GM19035 (cell line): ENCODE measurements around the gene ATP2B2.

ENCODE experiments used
- ATAC-seq: cut with Tn5 transposase; IDR thresholded peaks from one replicate; pipeline ENCODE4 v1.9.1; 2021; ENCODE audit not compliant: unreplicated experiment

Gene ATP2B2

GRCh38 chr3:10511809-10512494 is 6.6 kb upstream of the ATP2B2 start:
- no peak for ATAC-seq

DNA sequence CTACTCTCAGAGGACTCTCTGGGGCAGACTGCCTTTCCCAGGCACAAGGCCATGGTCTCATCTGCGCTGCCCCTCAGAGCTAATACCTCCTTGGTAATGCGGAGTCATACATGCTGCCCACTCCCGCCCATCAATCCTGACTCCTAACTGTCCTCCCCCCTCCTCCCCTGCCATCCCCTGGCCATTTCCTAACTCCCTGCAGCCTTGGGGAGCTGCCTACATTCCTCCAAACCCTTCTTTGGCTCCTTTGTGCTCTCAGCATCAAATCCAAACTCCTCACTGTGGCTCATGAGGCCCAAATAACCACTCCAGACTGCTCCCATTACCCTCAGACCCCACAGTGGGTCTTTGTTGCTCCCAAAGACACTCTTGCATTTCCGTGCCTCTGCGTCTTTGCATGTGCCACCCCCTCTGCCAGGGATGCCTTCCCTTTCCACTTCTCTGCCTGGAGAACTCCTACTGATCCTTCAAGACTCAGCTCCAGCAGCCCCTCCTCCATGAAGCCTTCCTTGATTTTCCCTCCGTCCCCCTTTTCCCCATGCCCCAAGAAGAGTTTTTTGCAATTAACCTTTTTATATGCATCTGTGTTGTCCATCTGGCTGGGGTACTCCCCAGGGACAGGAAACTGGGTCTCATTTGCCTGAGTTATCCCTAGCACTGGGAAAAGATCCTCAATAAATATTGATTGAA is 5.5 kb upstream of the ATP2B2 start:
- no peak for ATAC-seq

DNA sequence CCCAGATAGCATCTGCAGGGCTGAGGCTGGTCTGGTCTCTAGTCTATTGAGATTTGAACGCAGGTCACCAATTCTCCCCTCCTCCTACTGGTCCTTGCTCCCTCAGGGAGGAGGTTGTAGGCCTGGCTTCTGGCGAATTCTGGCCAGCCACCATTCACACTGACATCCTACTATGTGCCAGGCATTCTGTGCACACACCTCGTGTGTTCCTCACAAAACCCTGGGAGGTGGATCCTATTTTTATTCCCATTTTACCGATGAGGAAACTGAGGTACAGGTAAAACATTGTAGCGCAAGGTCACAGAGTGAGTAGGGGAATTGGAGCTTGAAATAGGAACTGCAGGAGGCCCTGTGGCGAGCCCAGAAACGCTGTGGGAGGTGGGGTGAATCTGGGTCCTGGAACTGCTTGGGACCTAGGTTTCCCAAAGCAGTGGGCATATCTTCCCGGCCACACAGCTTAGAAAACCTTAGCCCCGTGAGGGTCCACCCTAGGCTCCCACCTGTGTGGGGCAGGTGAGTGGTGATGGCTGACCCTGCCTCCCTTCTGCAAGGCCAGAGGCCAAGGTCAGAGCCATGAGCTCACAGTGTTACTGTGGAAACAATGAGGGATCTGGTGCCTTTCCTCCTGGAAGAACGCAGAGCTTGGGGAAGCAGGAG is 4.8 kb upstream of the ATP2B2 start:
- ATAC-seq = no peak

- ATAC-seq = no peak
These were observed 3.9 kb upstream of the ATP2B2 start for GRCh38 chr3:10509325-10509724.

DNA sequence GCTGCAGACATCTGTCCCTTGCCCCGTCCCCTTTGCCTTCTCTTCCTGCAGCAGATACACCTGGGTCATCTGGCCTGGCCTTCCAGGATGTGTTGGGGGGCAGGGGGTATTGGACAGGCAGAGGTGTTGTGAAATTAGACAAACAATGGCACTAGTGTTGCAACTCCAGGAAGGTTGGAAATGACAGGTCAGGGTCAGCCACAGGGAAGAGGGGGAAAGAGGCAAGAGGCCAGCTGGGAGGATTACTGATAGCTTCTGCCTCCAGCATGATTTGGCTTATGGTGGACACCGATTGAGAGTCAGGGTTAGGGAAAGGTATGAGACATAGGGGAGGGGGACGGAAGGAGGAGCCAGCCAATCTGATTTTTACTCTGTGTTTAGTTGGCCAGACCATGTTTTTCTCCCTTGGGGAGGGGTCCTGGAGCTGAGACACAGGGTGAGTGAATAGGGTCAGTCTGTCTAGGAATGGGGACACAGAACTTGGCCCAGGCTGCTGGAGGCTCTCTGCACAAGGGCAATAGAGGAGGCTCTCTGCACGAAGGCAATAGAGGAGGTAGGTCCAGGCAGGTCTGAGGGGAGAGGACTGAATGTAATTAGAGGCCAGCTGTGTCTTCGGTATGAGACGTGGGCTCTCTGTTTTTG is 3.4 kb upstream of the ATP2B2 start:
- no peak for ATAC-seq

- no peak for ATAC-seq
These were observed 2.8 kb upstream of the ATP2B2 start for GRCh38 chr3:10508235-10508618.

DNA sequence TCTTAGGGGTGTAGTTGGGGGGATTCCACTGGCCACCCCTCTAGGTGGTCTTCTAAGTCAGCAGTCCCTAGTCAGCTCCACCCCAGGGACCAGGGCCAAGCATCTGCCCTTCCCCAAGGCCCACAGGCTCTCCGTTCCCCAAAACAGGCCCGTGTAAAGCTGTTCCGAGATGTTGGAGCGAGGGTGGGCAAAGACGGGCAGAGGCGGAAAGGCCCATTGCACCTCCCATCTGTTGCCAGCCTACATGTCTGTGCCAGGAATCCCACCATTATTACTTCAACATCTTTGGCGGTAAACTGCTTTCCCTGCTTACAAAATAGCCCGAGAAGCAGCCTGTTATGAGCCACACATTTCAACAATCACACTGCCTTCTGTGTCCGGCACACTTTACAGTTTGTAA is 1.9 kb upstream of the ATP2B2 start:
- ATAC-seq = no peak

GRCh38 chr3:10506696-10507095 is 1.3 kb upstream of the ATP2B2 start:
- ATAC-seq = no peak

- ATAC-seq = no peak
These were observed 602 bp upstream of the ATP2B2 start for GRCh38 chr3:10505791-10506585.

GRCh38 chr3:10504171-10505049 is 976 bp downstream of the ATP2B2 start:
- no peak for ATAC-seq

DNA sequence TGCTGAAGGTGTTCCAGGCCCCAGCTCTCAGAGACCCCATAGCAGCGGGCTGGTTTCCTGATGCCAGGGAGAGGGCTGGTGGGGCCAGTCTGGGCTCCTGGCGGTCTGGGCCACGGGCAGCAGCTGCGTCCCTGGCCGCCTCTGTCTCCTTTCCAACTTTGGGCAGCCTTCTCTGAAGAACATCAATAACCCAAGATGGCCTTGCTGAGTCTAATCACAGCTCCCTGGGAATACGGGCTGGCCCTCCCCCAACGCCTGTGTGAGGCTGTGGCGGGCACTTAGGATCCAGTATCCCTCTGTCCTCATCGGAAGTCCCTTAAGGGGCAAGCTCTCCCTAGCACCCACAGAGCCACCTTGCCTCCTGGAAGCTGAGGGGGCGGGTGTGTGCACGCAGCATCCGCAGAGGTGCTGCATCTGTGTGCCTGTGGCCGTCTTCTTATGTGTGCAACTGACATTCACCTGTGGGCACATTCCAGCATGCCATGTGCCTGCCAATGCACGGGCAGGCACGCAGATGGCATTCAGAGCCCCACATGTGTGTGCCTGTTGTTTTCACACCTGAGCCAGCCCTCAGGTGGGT is 2.1 kb downstream of the ATP2B2 start:
- no peak for ATAC-seq

GRCh38 chr3:10502185-10502880 is 3.1 kb downstream of the ATP2B2 start:
- ATAC-seq = no peak

- no peak for ATAC-seq
These were observed 3.7 kb downstream of the ATP2B2 start for GRCh38 chr3:10501664-10502052.

GRCh38 chr3:10500717-10501663 is 4.4 kb downstream of the ATP2B2 start:
- no peak for ATAC-seq

- no peak for ATAC-seq
These were observed 7.1 kb downstream of the ATP2B2 start for GRCh38 chr3:10498271-10498670.

- no peak for ATAC-seq
These were observed 7.9 kb downstream of the ATP2B2 start for GRCh38 chr3:10497439-10497838.

- ATAC-seq = no peak
These were observed 9.1 kb downstream of the ATP2B2 start for GRCh38 chr3:10496121-10496863.
